ENCODE measurements around the gene C1QB. TPM values are rescaled to one million over a fixed set of nuclear protein-coding genes. Genes with fewer than 3 reads are reported as not detected.

C1QB gene
- total RNA-seq, 1 donor from 2014 or later: 96.2 TPM

GRCh38 chr1:22654692-22655091 lies 1.7 kb downstream of the C1QB start:
- no peak for DNase-seq
- H3K4me3 ChIP-seq: peak overlapping the region; percentile 51
- no peaks in the 10 kb centered on the region for H3K4me1 ChIP-seq
- peaks cover 71% of the 10 kb centered on the region for H3K27me3 ChIP-seq (ENCODE audit: low read depth)
- H3K27ac ChIP-seq (replicated peaks): peak overlapping the region; percentile 55
- H3K36me3 ChIP-seq: no peaks in the 10 kb centered on the region
- intact Hi-C loops (cut with micrococcal nuclease): no loop called here
- no peaks in the 10 kb centered on the region for H3K9me3 ChIP-seq (replicated peaks)
- no peak for TF ChIP-seq CTCF (IDR thresholded peaks at IDR 0.05; ENCODE audit: borderline replicate concordance)

GRCh38 chr1:22658385-22659163 lies 5.5 kb downstream of the C1QB start:
- Histone ChIP-seq H3K27me3 (ENCODE audit: low read depth) (peaks cover 79% of the 10 kb centered on the region), H3K36me3 (no peaks in the 10 kb centered on the region), H3K4me3 (no peak overlapping the region), H3K9me3 (replicated peaks) (no peaks in the 10 kb centered on the region), H3K4me1 (no peaks in the 10 kb centered on the region), H3K27ac (replicated peaks) (no peak overlapping the region)
- no peak for DNase-seq
- intact Hi-C loops (cut with micrococcal nuclease): no loop called here
- TF ChIP-seq CTCF (IDR thresholded peaks at IDR 0.05; ENCODE audit: borderline replicate concordance): no peak

DNA sequence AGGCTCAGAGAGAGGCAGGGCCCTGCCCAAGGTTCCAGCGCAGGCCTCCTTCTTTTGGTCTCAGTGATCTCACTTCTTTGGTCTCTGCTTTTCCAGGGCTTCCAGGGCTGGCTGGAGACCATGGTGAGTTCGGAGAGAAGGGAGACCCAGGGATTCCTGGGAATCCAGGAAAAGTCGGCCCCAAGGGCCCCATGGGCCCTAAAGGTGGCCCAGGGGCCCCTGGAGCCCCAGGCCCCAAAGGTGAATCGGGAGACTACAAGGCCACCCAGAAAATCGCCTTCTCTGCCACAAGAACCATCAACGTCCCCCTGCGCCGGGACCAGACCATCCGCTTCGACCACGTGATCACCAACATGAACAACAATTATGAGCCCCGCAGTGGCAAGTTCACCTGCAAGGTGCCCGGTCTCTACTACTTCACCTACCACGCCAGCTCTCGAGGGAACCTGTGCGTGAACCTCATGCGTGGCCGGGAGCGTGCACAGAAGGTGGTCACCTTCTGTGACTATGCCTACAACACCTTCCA lies 7.7 kb downstream of the C1QB start:
- no peaks in the 10 kb centered on the region for H3K4me1 ChIP-seq
- no peak for DNase-seq
- no peak overlapping the region for H3K4me3 ChIP-seq
- peaks cover 64% of the 10 kb centered on the region for H3K27me3 ChIP-seq (ENCODE audit: low read depth)
- no peak for TF ChIP-seq CTCF (IDR thresholded peaks at IDR 0.05; ENCODE audit: borderline replicate concordance)
- no peak overlapping the region for H3K27ac ChIP-seq (replicated peaks)
- H3K36me3 ChIP-seq: no peaks in the 10 kb centered on the region
- H3K9me3 ChIP-seq (replicated peaks): no peaks in the 10 kb centered on the region
- intact Hi-C loops (cut with micrococcal nuclease): no loop called here

DNA sequence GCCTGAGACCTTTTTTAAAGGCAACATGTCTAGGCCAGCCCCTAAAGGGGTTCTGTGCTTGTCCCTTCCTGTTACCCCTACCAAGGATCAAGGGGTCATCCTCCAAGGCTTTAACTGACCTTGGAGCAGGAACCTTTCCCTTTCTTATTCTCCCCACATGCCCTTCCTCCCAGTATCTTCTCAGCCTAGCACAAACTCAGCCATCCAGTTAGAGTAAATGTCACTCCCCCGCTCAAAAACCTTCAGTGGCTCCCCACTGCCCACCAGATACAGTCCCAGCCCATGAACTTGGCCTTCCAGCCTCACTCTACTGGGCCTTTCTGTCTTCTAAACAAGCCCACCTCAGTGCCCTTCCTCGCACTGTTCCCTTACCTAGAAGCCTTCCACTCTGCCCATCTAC lies 8.8 kb downstream of the C1QB start:
- DNase-seq: no peak
- no peak for TF ChIP-seq CTCF (IDR thresholded peaks at IDR 0.05; ENCODE audit: borderline replicate concordance)
- intact Hi-C loops (cut with micrococcal nuclease): no loop called here
- Histone ChIP-seq H3K4me1 (no peaks in the 10 kb centered on the region), H3K4me3 (no peak overlapping the region), H3K36me3 (no peaks in the 10 kb centered on the region), H3K9me3 (replicated peaks) (no peaks in the 10 kb centered on the region), H3K27me3 (ENCODE audit: low read depth) (peaks cover 56% of the 10 kb centered on the region), H3K27ac (replicated peaks) (no peak overlapping the region)

DNA sequence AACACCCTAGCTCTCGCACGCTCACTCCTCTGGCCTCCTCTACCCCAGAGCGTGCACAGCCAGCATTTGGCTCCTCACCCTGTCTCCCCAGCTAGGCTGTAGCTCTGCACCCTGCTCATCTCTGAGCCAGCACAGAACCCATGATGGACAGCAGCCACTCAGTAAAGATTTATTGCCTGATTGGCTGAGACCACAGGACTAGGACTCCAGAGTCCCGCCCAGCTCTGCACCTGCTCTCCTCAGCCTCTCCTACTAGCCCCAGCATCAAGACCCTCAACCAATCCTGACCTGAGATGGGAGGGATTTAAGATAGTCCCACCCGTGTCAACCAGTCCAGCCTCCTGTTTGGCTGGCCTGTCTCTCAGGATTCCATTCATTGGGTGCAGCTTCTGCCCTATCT lies 9.3 kb downstream of the C1QB start:
- H3K27me3 ChIP-seq (ENCODE audit: low read depth): peaks cover 56% of the 10 kb centered on the region
- intact Hi-C loops (cut with micrococcal nuclease): no loop called here
- TF ChIP-seq CTCF (IDR thresholded peaks at IDR 0.05; ENCODE audit: borderline replicate concordance): no peak
- H3K36me3 ChIP-seq: no peaks in the 10 kb centered on the region
- no peak overlapping the region for H3K4me3 ChIP-seq
- no peaks in the 10 kb centered on the region for H3K9me3 ChIP-seq (replicated peaks)
- DNase-seq: peak; percentile 33
- no peaks in the 10 kb centered on the region for H3K4me1 ChIP-seq
- H3K27ac ChIP-seq (replicated peaks): no peak overlapping the region
